HEK293T (cell line): ENCODE measurements around the gene PIK3R4.

Source experiments
- BHLHE40 ChIP-seq: fragments of 450-650 bp; IDR thresholded peaks from 2 replicates; pipeline ENCODE4 v1.6.1; 2016; ENCODE audit warnings: mild to moderate bottlenecking, moderate library complexity, borderline replicate concordance
- ELF4 ChIP-seq: fragments of 450-650 bp; IDR thresholded peaks from 2 replicates; pipeline ENCODE4 v1.6.1; 2017; ENCODE audit warnings: antibody characterized with exemption
- FOXA1 ChIP-seq: fragments of 450-650 bp; IDR thresholded peaks from 2 replicates; pipeline ENCODE4 v1.6.1; 2016; ENCODE audit warnings: mild to moderate bottlenecking
- FOXM1 ChIP-seq: fragments of 450-650 bp; IDR thresholded peaks from 2 replicates; pipeline ENCODE4 v1.6.1; 2017; ENCODE audit warnings: mild to moderate bottlenecking, borderline replicate concordance
- HDGF ChIP-seq: fragments of 450-650 bp; IDR thresholded peaks from 2 replicates; pipeline ENCODE4 v1.6.1; 2017; ENCODE audit warnings: antibody characterized with exemption, borderline replicate concordance
- L3MBTL2 ChIP-seq: fragments of 450-650 bp; conservative IDR thresholded peaks from 2 replicates; pipeline ENCODE4 v1.6.1; 2016; ENCODE audit warnings: mild to moderate bottlenecking
- NFRKB ChIP-seq: fragments of 450-650 bp; IDR thresholded peaks from 2 replicates; pipeline ENCODE4 v1.6.1; 2016; ENCODE audit warnings: mild to moderate bottlenecking, moderate library complexity
- PKNOX1 ChIP-seq: fragments of 450-650 bp; IDR thresholded peaks from 2 replicates; pipeline ENCODE4 v1.6.1; 2016
- SP1 ChIP-seq: fragments of 450-650 bp; IDR thresholded peaks from 2 replicates; pipeline ENCODE4 v1.6.1; 2017
- SUZ12 ChIP-seq: fragments of 450-650 bp; IDR thresholded peaks from 2 replicates; pipeline ENCODE4 v1.6.1; 2016; ENCODE audit warnings: mild to moderate bottlenecking
- TARDBP ChIP-seq: fragments of 450-650 bp; IDR thresholded peaks from 2 replicates; pipeline ENCODE4 v1.6.1; 2016
- ZNF384 ChIP-seq: fragments of 450-650 bp; IDR thresholded peaks from 2 replicates; pipeline ENCODE4 v1.6.1; 2016

- TF ChIP-seq ELF4 (no peak), FOXM1 (no peak), ZNF384 (no peak), NFRKB (no peak), SP1 (no peak), PKNOX1 (no peak), SUZ12 (no peak), HDGF (no peak), BHLHE40 (no peak), FOXA1 (no peak), TARDBP (no peak), L3MBTL2 (no peak)
These were observed 91.7 kb downstream of the PIK3R4 start for GRCh38 chr3:130654921-130655320.
